A549 (cell line): Measurements from ENCODE around the gene NUDT17.

Experiments used
- CTCF ChIP-seq: fragments of >200 bp; sonication (Bioruptor Twin); formaldehyde crosslinking; IDR thresholded peaks from 3 replicates; pipeline ENCODE4 v1.5.1; 2016
- ELK1 ChIP-seq: fragments of 150-350 bp; IDR thresholded peaks from 2 replicates; pipeline ENCODE4 v1.6.1; 2014; ENCODE audit warnings: low read depth, mild to moderate bottlenecking, low read length
- HDAC2 ChIP-seq: fragments of 200-600 bp; sonication (generic); IDR thresholded peaks from 2 replicates; pipeline ENCODE4 v1.6.1; 2016
- MAX ChIP-seq: IDR thresholded peaks from 2 replicates; pipeline ENCODE4 v1.6.1; 2012
- NFE2L2 ChIP-seq: fragments of 150-350 bp; conservative IDR thresholded peaks from 2 replicates; pipeline ENCODE4 v1.6.1; 2014; ENCODE audit warnings: low read length
- NPAS2 ChIP-seq: fragments of 250-450 bp; sonication (Bioruptor Pico); IDR thresholded peaks from 2 replicates; pipeline ENCODE4 v1.8.0; 2022; ENCODE audit warnings: mild to moderate bottlenecking, moderate library complexity, borderline replicate concordance
- POLR2A ChIP-seq: IDR thresholded peaks from 2 replicates; pipeline ENCODE4 v1.6.1; 2012; ENCODE audit warnings: mild to moderate bottlenecking, low read length
- RNF2 ChIP-seq: fragments of 200-600 bp; sonication (generic); IDR thresholded peaks from 2 replicates; pipeline ENCODE4 v1.6.1; 2016; ENCODE audit warnings: low read depth, mild to moderate bottlenecking, antibody characterized with exemption, moderate library complexity, borderline replicate concordance
- ZNF302 ChIP-seq: fragments of 250-450 bp; sonication (Bioruptor Pico); IDR thresholded peaks from 2 replicates; pipeline ENCODE4 v1.9.0; 2021; ENCODE audit warnings: inconsistent platforms, mild to moderate bottlenecking, moderate library complexity

GRCh38 chr1:145805057-145805456 is 40.4 kb upstream of the NUDT17 start:
- TF ChIP-seq HDAC2 (no peak), CTCF (no peak), RNF2 (no peak), ZNF302 (no peak), NPAS2 (CRISPR knock-in tag) (no peak), NFE2L2 (no peak), MAX (no peak), ELK1 (no peak), POLR2A (no peak)
